ENCODE measurements around the gene GLCE.
"Not testable (repeated sequence)": the region's sequence is repeated elsewhere in the genome, so short reads cannot be mapped to it uniquely, and the experiment has no call there.

GLCE gene

GRCh38 chr15:69135499-69135898 is 24.9 kb upstream of the GLCE start:
- no peak for DNase-seq (ENCODE audit: low read depth in 1 of 2, low spot score in 1 of 2)

GRCh38 chr15:69138963-69139362 is 21.5 kb upstream of the GLCE start:
- DNase-seq (ENCODE audit: low read depth in 1 of 2, low spot score in 1 of 2): no peak

GRCh38 chr15:69140306-69140705 is 20.1 kb upstream of the GLCE start:
- no peak for DNase-seq (ENCODE audit: low read depth in 1 of 2, low spot score in 1 of 2)

- no peak for DNase-seq (ENCODE audit: low read depth in 1 of 2, low spot score in 1 of 2)
Measured at GRCh38 chr15:69141286-69141701, 19.1 kb upstream of the GLCE start.

- no peak for DNase-seq (ENCODE audit: low read depth in 1 of 2, low spot score in 1 of 2)
Measured at GRCh38 chr15:69141833-69142232, 18.6 kb upstream of the GLCE start.

GRCh38 chr15:69143756-69144436 is 16.5 kb upstream of the GLCE start:
- DNase-seq (ENCODE audit: low read depth in 1 of 2, low spot score in 1 of 2): no peak

- no peak for DNase-seq (ENCODE audit: low read depth in 1 of 2, low spot score in 1 of 2)
Measured at GRCh38 chr15:69144530-69144929, 15.9 kb upstream of the GLCE start.

- DNase-seq (ENCODE audit: low read depth in 1 of 2, low spot score in 1 of 2): no peak
Measured at GRCh38 chr15:69145149-69145693, 15.2 kb upstream of the GLCE start.

GRCh38 chr15:69145694-69146492 is 14.5 kb upstream of the GLCE start:
- no peak for DNase-seq (ENCODE audit: low read depth in 1 of 2, low spot score in 1 of 2)

GRCh38 chr15:69146724-69147435 is 13.6 kb upstream of the GLCE start:
- DNase-seq (ENCODE audit: low read depth in 1 of 2, low spot score in 1 of 2): no peak

GRCh38 chr15:69148465-69148864 is 12.0 kb upstream of the GLCE start:
- no peak for DNase-seq (ENCODE audit: low read depth in 1 of 2, low spot score in 1 of 2)

- no peak for DNase-seq (ENCODE audit: low read depth in 1 of 2, low spot score in 1 of 2)
Measured at GRCh38 chr15:69149163-69149562, 11.3 kb upstream of the GLCE start.

GRCh38 chr15:69149803-69150202 is 10.6 kb upstream of the GLCE start:
- DNase-seq (ENCODE audit: low read depth in 1 of 2, low spot score in 1 of 2): no peak

- no peak for DNase-seq (ENCODE audit: low read depth in 1 of 2, low spot score in 1 of 2)
Measured at GRCh38 chr15:69150336-69150735, 10.1 kb upstream of the GLCE start.

- no peak for DNase-seq (ENCODE audit: low read depth in 1 of 2, low spot score in 1 of 2)
Measured at GRCh38 chr15:69150841-69151240, 9.6 kb upstream of the GLCE start.

GRCh38 chr15:69153046-69153445 is 7.4 kb upstream of the GLCE start:
- no peak for DNase-seq (ENCODE audit: low read depth in 1 of 2, low spot score in 1 of 2)

- not testable (repeated sequence) for DNase-seq (ENCODE audit: low read depth in 1 of 2, low spot score in 1 of 2)
Measured at GRCh38 chr15:69153587-69153986, 6.8 kb upstream of the GLCE start.

GRCh38 chr15:69154078-69154477 is 6.4 kb upstream of the GLCE start:
- DNase-seq (ENCODE audit: low read depth in 1 of 2, low spot score in 1 of 2): no peak

- DNase-seq (ENCODE audit: low read depth in 1 of 2, low spot score in 1 of 2): no peak
Measured at GRCh38 chr15:69154684-69155083, 5.8 kb upstream of the GLCE start.

GRCh38 chr15:69156736-69157381 is 3.6 kb upstream of the GLCE start:
- DNase-seq (ENCODE audit: low read depth in 1 of 2, low spot score in 1 of 2): no peak

GRCh38 chr15:69158201-69158842 is 2.1 kb upstream of the GLCE start:
- no peak for DNase-seq (ENCODE audit: low read depth in 1 of 2, low spot score in 1 of 2)

Data from stimulated activated CD4-positive, alpha-beta T cell treated with anti-CD3 and anti-CD28 coated beads, Interleukin-15, amount 100 ng/mL, for 1 hour (primary cell).